H54 (cell line): ENCODE measurements around the gene ROR2.

Experiments
- DNase-seq: peaks from one replicate; pipeline ENCODE4 v3.0.0; 2011; ENCODE audit warnings: low spot score, mixed read lengths; ENCODE audit not compliant: insufficient read length
- FAIRE-seq: peaks from 3 replicates; lab custom pipeline; 2011; peaks lifted over from hg19 to GRCh38; lab: Jason Lieb, UNC
- POLR2A ChIP-seq: IDR thresholded peaks from 2 replicates; pipeline ENCODE4 v1.6.1; 2011; ENCODE audit warnings: low read depth, mild to moderate bottlenecking, low read length

Gene ROR2

DNA sequence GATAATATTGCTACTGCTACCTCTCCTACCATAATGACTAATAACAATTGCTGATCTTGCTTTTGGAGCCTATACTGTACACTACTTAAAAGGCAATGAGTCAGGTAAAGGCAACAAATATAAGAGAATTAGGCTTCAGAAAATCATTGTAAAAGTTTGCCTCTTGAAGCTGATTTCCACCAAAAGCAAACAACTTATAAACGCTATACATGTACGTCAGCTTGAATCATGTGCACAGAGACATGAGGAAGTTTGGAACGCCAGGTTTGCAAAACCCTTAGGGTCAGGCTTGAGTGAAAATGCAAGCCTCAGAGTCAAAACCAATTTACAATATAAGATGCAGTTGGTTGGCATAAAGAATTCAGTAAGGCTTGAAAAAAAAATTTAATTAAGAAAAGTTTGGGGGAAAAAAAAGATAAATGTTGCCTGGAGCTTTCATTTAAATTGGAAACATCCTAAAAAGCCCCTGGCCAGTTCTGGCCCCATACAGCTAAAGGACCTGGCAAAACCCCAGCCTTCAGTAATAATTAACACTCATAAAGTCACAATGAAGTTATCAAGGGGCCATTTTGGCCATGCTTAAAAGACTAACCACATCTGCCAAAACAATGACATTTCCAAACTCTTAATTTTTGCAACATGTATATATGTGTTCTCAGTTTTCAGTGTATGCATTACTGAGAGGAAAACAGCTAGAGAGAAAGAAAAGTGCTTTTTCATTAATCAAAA lies 345.4 kb downstream of the ROR2 start:
- TF ChIP-seq POLR2A, result no peak
- DNase-seq, result no peak
- no peak for FAIRE-seq

DNA sequence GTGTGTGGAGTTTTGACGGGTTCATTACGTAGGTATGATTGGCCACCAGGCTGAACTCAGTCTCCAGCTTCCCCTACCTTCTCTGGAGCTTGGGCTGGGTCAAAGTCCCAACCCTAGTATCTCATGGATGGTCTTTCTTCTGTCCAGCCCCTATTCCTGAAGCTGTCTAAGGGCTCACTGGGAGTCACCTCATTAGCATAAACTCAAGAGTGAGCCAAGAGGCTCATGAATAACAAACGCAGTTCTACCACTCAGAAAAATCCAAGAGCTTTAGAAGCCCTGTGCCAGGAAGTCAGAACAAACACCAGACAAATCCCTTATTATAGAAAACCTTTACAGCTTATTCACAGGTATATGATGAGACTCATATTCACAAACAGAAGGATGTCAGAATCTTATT lies 346.1 kb downstream of the ROR2 start:
- TF ChIP-seq POLR2A, result no peak

DNA sequence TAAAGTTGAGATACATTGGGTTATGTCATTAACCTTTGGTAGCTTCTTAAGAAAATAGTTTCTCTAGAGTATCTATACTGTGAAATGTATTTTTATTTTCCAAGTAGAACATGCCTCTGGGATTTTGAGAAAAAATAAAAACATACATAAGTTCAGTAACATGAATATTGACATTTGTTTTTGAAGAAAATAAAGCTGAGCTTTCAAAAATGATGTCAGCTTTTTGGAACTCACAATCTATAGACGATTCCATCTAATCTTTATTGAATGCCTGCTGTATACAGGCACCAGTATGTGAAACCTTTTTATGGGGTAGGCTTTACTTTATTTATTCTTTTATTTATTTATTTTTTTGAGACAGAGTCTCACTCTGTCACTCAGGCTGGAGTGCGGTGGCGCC lies 350.5 kb downstream of the ROR2 start:
- FAIRE-seq (no peak), DNase-seq (no peak)
- TF ChIP-seq POLR2A, result no peak

More for the DNA sequence above, 346.1 kb downstream of the ROR2 start:
- DNase-seq (no peak), FAIRE-seq (no peak)

DNA sequence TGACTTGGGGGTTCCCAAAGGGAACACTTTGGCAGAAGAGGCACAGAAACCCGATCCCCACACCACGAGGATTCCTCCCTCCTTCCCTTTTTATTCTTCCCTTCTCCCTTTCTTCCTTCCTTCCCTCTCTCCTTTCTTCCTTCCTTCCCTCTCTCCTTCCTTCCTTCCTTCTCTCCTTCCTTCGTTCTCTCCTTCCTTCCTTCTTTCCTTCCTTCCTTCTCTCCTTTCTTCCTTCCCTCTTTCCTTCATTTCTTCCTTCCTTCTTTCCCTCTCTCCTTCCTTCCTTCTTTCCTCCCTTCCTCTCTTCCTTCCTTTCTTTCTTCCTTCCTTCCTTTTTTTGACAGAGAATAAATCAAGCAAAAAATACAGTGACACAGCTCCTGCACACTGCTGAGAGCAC lies 358.4 kb downstream of the ROR2 start:
- DNase-seq (no peak), FAIRE-seq (no peak)
- no peak for TF ChIP-seq POLR2A

DNA sequence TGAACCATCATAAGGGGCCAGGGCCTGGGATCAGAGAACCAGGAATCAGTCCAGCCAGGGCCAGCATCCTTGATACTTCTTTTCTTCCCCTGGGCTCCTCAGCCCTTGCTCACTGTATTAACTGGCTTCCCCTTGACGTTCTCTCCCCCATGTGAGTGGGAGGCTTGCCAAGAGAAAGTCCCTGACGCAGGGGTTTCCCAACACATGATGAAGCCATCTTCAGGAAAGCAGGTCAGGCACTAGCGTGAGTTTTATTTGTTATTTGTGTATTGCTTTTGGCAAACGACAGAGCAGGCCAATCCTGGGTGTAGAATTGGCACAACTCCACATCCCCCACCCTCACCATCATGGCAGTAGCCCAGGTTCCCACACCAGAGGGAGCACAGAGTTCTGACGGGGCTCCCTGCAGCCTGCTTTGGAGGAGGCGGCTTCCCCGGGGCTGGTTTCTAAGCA lies 360.9 kb downstream of the ROR2 start:
- DNase-seq (no peak), FAIRE-seq (no peak)
- no peak for TF ChIP-seq POLR2A

DNA sequence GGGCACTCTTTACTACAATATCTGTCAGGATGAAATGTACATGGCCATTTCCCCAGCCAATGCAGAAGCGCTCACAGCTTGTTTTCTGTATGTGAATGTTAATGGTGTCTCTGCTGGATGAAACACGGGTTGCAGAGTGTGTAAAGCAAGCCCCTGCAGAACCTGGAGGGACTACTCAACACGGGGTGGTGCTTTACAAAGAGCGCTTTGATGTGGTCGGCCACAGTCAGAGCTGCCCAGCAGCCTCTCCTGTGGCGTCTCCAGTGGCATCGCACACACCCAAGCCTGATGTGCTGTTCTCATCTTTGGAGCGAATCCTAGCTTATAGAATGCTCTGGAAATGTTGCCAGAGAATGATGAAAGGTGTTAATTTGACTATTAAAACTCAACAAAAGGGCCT lies 363.7 kb downstream of the ROR2 start:
- FAIRE-seq (no peak), DNase-seq (no peak)

DNA sequence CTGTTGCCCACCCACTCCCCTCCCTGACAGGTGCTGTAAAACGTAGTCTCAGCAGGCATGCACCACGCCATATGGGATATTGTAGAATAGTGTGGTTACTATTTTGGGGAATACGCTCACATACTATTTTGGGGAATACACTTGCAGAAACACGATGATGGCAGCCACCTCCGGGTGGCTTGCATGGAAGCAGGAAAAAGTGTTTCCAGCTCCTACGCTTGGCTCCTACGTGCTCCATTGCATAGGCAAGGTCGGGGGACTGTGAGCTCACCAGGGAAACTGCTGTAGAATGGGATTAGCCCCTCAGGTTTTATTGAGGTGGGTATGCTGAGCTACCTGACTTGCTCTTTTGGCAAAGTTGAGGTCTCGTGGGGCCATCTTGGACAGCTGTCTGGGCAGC lies 366.1 kb downstream of the ROR2 start:
- no peak for TF ChIP-seq POLR2A

More for the DNA sequence above, 363.7 kb downstream of the ROR2 start:
- TF ChIP-seq POLR2A, result no peak

DNA sequence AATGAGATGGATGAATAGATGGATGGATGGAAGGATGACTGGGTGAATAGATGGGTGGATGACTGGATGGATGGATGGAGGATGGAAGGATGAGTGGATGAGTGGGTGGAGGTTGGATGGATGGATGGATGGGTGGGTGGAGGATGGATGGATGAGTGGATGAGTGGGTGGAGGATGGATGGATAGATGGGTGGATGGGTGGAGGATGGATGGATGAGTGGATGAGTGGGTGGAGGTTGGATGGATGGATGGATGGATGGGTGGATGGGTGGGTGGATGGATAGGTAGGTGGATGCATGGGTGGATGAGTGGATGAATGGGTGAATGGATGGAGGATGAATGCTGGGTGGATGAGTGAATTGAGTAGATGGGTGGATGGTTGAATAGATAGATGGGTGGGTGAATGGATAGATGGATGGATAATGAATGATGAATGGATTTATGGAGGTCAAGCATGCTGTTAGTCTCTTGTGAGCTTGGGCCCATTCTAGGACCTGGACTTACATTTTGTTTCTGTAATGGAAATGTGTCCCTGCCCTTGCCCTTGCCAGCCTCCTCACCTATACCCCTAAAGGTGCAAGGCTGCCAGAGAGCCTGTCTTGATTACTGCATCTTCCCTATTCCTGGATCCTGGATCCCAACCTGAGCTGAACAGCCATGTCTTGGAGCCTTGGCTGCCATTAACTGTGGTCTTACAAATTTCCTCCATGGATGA lies 366.7 kb downstream of the ROR2 start:
- no peak for TF ChIP-seq POLR2A
- no peak for FAIRE-seq
- no peak for DNase-seq

More for the DNA sequence above, 366.1 kb downstream of the ROR2 start:
- DNase-seq (no peak), FAIRE-seq (no peak)

DNA sequence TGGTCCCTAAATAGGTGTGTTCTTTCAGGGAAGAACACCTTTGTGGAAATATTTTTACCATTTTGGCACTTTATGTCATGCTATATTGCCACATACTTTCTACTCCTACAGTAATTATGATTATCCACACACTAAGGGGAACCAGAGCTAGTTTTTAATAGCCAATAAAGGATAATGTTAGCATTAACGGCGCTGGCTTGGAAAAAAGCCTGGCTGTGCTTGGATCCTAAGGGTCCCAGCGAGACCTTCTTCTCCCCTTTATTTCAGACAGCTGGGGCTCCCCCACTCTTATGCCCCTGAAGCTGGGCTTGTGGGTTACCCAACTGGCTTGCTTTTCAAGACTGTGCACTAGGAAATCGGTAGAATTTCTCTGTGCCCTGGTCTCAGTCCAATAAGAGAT lies 367.8 kb downstream of the ROR2 start:
- no peak for DNase-seq
- no peak for TF ChIP-seq POLR2A
- no peak for FAIRE-seq

DNA sequence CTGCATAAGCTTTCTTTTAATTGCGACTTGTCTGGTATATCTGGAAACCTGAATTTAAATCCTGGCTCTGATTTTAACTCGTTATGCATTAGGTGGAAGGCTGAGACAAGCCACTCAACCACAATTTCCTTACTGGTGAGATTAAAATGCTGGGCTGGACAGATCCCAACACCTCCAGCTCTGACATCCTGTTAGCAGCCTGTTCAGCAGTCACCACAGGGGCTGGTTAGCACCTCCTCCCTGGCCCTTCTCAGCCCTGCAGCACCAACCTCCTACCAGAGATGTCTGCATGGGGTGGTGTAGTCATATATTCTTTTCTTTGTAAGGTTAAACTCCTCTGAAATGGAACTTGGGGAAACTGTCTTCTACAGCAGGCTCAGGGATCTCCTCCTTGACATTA lies 369.9 kb downstream of the ROR2 start:
- DNase-seq (no peak), FAIRE-seq (no peak)
- no peak for TF ChIP-seq POLR2A

DNA sequence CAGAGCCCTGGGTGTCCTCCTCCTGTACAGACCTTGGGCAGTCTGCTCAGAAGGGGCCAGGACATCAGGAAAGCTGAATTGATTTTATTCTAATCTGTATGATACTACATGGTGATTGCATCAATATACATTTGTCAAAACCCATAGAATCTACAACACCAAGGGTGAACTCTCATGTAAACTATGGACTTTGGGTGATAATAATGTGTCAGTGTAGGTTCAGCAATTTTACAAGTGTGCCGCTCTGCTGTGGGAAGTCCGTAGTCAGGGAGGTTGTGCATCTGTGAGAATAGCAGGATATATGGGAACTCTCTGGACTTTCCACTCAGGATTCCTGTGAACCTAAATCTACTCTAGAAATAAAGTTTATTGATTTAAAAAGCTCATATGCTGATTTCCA lies 371.1 kb downstream of the ROR2 start:
- no peak for DNase-seq
- FAIRE-seq, result no peak
- no peak for TF ChIP-seq POLR2A

DNA sequence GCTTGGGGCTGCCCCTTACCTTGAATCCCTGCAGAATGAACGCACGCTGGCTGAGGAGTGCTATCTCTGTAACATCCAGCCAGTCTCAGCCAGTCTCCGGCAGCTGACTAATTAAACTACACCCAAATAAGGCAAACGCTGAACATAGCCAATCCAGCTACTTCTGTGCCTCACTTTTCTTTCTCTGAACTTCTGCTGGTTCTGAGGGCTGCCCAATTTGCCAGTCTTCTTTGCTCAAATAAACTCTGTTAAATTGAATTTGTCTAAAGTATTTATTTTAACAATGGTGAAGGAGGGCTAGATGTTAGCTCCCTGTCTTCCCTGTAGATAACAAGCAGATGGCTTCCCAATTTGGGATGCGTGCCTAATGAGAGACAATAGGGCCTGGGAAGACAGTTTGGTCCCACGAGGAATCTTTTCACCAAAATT lies 372.4 kb downstream of the ROR2 start:
- no peak for TF ChIP-seq POLR2A
- no peak for DNase-seq
- FAIRE-seq, result no peak

DNA sequence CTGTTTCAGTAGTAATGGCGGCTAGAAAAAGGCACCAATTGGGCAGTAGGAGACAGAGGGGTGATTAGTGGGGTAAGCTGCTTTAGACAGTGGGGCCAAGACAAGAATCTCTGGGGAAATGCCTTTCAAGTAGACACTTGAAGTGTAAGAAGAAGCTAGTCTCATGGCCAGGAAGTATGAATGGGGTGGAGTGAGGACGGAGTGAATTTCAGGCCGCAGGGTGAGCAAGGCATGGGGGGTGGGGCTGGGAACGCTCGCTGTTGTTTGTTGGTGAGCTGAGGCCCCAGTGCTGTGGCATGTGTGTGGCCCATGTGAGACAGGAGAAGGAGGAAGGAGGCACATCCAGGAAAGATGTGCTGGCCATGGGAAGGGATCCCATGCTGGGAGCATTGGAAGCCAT lies 377.2 kb downstream of the ROR2 start:
- no peak for TF ChIP-seq POLR2A
- FAIRE-seq (no peak), DNase-seq (no peak)

DNA sequence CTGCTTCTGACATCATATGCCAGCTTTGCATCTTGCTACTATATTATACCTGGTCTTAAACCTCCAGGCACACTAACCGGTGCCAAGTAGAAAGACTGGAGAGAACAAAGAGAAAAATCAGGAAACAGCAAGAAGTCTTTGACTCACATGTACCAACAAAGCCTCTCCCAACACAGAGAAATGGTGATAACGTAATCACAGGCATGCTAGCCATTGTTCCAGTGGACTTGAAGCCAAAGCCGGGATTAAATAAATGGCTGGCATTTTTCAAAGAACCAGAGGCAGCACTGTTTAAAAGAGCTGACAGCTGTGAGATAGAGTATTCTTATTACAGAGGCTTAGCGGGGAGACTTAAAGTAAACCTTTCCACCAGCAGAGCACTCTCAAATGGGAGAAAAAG lies 378.0 kb downstream of the ROR2 start:
- FAIRE-seq, result no peak
- no peak for DNase-seq
- no peak for TF ChIP-seq POLR2A

DNA sequence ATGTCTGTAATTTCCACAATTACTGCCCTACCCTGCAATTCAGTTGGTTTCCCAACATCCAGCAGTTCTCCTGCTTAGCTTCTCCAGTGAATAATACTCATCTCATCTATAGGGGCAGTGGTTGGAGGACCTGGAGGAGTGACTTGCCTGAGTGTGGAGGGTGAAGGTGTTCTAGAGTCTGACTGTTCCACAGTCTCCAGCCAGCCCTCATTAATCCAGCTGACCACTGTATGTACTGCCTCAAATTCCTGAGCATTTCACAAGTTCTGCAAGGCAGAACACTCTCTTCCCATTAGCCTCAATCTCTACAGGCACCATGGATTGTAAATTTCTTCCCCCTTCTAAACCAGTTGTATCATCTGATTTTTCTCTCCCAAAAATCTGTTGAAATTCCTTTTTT lies 379.0 kb downstream of the ROR2 start:
- no peak for FAIRE-seq
- no peak for TF ChIP-seq POLR2A

More for the DNA sequence above, 379.0 kb downstream of the ROR2 start:
- no peak for DNase-seq
